ENCODE data around the gene GALNT11. TPM values are rescaled to one million over a fixed set of nuclear protein-coding genes. Genes with fewer than 3 reads are reported as not detected.

The GALNT11 gene
- polyA plus RNA-seq, 1 donor (not counting 4 experiments of a cell fraction or from before 2014, with no cell fraction given), result 42.3 TPM

DNA sequence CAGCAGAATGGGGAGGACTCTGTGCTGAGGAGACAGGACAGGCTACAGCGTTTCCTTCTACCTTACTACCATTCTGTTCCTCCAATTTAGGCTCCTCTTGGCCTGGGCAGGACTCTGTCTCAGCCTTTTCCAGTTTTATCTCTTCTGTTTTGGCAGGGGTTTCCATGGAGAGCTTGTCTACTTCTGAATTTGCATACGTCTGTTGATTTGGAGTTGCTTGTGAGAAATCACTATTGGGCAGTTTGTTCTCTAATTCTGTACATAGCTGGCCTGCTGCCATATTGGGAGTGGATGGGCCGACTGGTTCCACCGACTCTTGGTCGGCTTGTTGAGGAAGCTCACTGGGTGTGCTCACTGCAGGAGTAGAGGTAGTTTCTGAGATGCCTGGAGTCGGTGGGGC is 136.8 kb downstream of the GALNT11 start:
- TF ChIP-seq, protein P1, sequence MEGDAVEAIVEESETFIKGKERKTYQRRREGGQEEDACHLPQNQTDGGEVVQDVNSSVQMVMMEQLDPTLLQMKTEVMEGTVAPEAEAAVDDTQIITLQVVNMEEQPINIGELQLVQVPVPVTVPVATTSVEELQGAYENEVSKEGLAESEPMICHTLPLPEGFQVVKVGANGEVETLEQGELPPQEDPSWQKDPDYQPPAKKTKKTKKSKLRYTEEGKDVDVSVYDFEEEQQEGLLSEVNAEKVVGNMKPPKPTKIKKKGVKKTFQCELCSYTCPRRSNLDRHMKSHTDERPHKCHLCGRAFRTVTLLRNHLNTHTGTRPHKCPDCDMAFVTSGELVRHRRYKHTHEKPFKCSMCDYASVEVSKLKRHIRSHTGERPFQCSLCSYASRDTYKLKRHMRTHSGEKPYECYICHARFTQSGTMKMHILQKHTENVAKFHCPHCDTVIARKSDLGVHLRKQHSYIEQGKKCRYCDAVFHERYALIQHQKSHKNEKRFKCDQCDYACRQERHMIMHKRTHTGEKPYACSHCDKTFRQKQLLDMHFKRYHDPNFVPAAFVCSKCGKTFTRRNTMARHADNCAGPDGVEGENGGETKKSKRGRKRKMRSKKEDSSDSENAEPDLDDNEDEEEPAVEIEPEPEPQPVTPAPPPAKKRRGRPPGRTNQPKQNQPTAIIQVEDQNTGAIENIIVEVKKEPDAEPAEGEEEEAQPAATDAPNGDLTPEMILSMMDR (optimal IDR thresholded peaks at IDR 0.05 in 1 of 3, IDR thresholded peaks at IDR 0.05 in 1 of 3, conservative IDR thresholded peaks at IDR 0.05 in 1 of 3; ENCODE audit: extremely low read depth in 1 of 3, insufficient read depth in 2 of 3, low read length in 3 of 3), result no peak
- no peak for TF ChIP-seq EZH2 (IDR thresholded peaks at IDR 0.05; ENCODE audit: low read length)
- no peaks in the 10 kb centered on the region for H3K79me2 ChIP-seq (ENCODE audit: control insufficient read depth, insufficient read depth, low read length)
- no peak overlapping the region for H3K9ac ChIP-seq (ENCODE audit: control insufficient read depth, extremely low read depth, insufficient read depth, low read length)
- DNase-seq (ENCODE audit: low read depth, low spot score), result no peak
- no peak overlapping the region for H2AFZ ChIP-seq (ENCODE audit: control insufficient read depth, low read length)
- H3K27ac ChIP-seq (ENCODE audit: control insufficient read depth, insufficient read depth, low read length), result no peak overlapping the region
- no peaks in the 10 kb centered on the region for H3K9me3 ChIP-seq (ENCODE audit: control insufficient read depth, low read depth, low read length)
- no peaks in the 10 kb centered on the region for H3K9me1 ChIP-seq (ENCODE audit: control insufficient read depth, extremely low read depth, insufficient read depth, low read length)
- no peak overlapping the region for H3K4me2 ChIP-seq (ENCODE audit: control insufficient read depth, extremely low read depth, insufficient read depth, low read depth, low read length)
- H4K20me1 ChIP-seq (ENCODE audit: control insufficient read depth, extremely low read depth, insufficient read depth, low read length), result no peaks in the 10 kb centered on the region
- H3K4me1 ChIP-seq (ENCODE audit: control insufficient read depth, extremely low read depth, insufficient read depth, low read length), result no peaks in the 10 kb centered on the region
- H3K4me3 ChIP-seq (ENCODE audit: control insufficient read depth in 2 of 3, extremely low read depth in 1 of 3, insufficient read depth in 2 of 3, low read depth in 1 of 3, low read length in 3 of 3), result no peak overlapping the region
- H3K27me3 ChIP-seq (ENCODE audit: control insufficient read depth, extremely low read depth, insufficient read depth, low read length), result no peaks in the 10 kb centered on the region
- dilution Hi-C loops (cut with MboI; ENCODE audit: extremely low pct_ligation_motif_present, low sequenced_read_pairs), result no loop called here
- FAIRE-seq, result no peak
- H3K36me3 ChIP-seq (ENCODE audit: control insufficient read depth in 2 of 2, extremely low read depth in 1 of 2, insufficient read depth in 2 of 2, low read length in 2 of 2), result peaks cover 17 to 30% of the 10 kb centered on the region in 2 experiments

Small RNA genes within 50 kb of the gene (small RNA-seq; reads per million reads assigned to genes)
- gene RF00017 (ENCODE audit: insufficient read length in 3 of 3, low read depth in 3 of 3, low replicate concordance in 1 of 3), result 0 reads per million in 3 experiments

Other genes with a start within 250 kb of the GALNT11 start
- gene PRKAG2, start 148.6 kb upstream of the GALNT11 start, polyA plus RNA-seq, result 28.3 to 40.7 TPM (median 39.5 TPM) in 3 replicates
- gene GALNTL5, start 69.2 kb upstream of the GALNT11 start, polyA plus RNA-seq, result not detected in 3 replicates